K562 (cell line): ENCODE data around the gene FBXO46. TPM values are rescaled to one million over a fixed set of nuclear protein-coding genes. Genes with fewer than 3 reads are reported as not detected.

Experiments used
- FOXM1 ChIP-seq, 2 experiments: fragments of 450-650 bp in 1 of 2; sonication (generic) in 1 of 2; formaldehyde crosslinking in 1 of 2; IDR thresholded peaks; 2 replicates each; pipeline versions ENCODE4 v1.6.1 to v1.9.0; 2017 to 2022; ENCODE audit warnings: low read depth in 2 of 2, mild to moderate bottlenecking in 2 of 2, missing genetic modification reagents in 1 of 2, moderate library complexity in 1 of 2
- MCM3 ChIP-seq: fragments of 450-650 bp; IDR thresholded peaks from 2 replicates; pipeline ENCODE4 v1.6.1; 2016
- POU5F1 ChIP-seq: fragments of 150-350 bp; IDR thresholded peaks from 2 replicates; pipeline ENCODE4 v1.6.1; 2014; ENCODE audit warnings: borderline replicate concordance, low read length, low read depth, mild to moderate bottlenecking; ENCODE audit not compliant: partially characterized antibody
- RAD21 ChIP-seq, 2 experiments: fragments of 250-450 bp in 1 of 2; fragments of 450-650 bp in 1 of 2; sonication (Bioruptor Pico) in 1 of 2; formaldehyde crosslinking in 1 of 2; IDR thresholded peaks in 1 of 2; conservative IDR thresholded peaks in 1 of 2; 2 replicates each; pipeline versions ENCODE4 v1.4.0 to v1.8.0; 2020 to 2022; ENCODE audit warnings: mild to moderate bottlenecking in 2 of 2, moderate library complexity in 1 of 2
- SREBF2 ChIP-seq: sonication (generic); formaldehyde crosslinking; IDR thresholded peaks from 2 replicates; pipeline ENCODE4 v1.4.0; 2020; ENCODE audit warnings: mild to moderate bottlenecking, missing genetic modification reagents
- STAT5A ChIP-seq: IDR thresholded peaks from 2 replicates; pipeline ENCODE4 v1.6.1; 2012; ENCODE audit warnings: low read length, inconsistent platforms, borderline replicate concordance
- TEAD4 ChIP-seq, 2 experiments: sonication (generic) in 1 of 2; formaldehyde crosslinking in 1 of 2; IDR thresholded peaks; 2 replicates each; pipeline versions ENCODE4 v1.6.1 to v1.8.0; 2012 to 2022; ENCODE audit warnings: borderline replicate concordance in 1 of 2, inconsistent platforms in 1 of 2, low read length in 1 of 2, mild to moderate bottlenecking in 1 of 2, missing genetic modification reagents in 1 of 2
- ZNF57 ChIP-seq: fragments of 450-650 bp; formaldehyde crosslinking; IDR thresholded peaks from 2 replicates; pipeline ENCODE4 v1.4.0; 2020; ENCODE audit warnings: mild to moderate bottlenecking, moderate library complexity
- polyA plus RNA-seq, 8 experiments: library from polyadenylated mRNA; depleted of rRNA in 4 of 8; stranded (reverse) in 5 of 8; unstranded in 3 of 8; fragments of >200 nt; fragmentation: Nextera tagmentation in 2 of 8; fragmentation: Illumina TruSeq in 1 of 8; extraction: Ambion mirVana in 2 of 8; extraction: Trizol in 1 of 8; gene quantifications; 2 replicates each; pipeline versions ENCODE4 v1.2.1 to v1.2.3, GENCODE V29; 2011 to 2014; ENCODE audit warnings: inconsistent platforms in 1 of 8, missing spikeins in 1 of 8
- total RNA-seq, 7 experiments: library from RNA; depleted of rRNA in 6 of 7; stranded (reverse); fragments of >200 nt in 6 of 7; fragmentation: Illumina TruSeq in 2 of 7; extraction: Trizol in 2 of 7; gene quantifications; 2 replicates each; pipeline versions ENCODE4 v1.2.1 to v1.2.3, GENCODE V29; 2011 to 2021; ENCODE audit warnings: low replicate concordance in 1 of 7
- TF ChIP-seq, protein P1 (sequence below): IDR thresholded peaks from 2 replicates; pipeline ENCODE4 v1.6.1; 2011; ENCODE audit warnings: borderline replicate concordance, low read depth, mild to moderate bottlenecking, moderate library complexity, low read length; ENCODE audit not compliant: insufficient read depth, poor library complexity, severe bottlenecking
- TF ChIP-seq, protein P2 (sequence below): fragments of 250-450 bp; sonication (Bioruptor Pico); IDR thresholded peaks from 2 replicates; pipeline ENCODE4 v1.6.1; 2021; ENCODE audit warnings: mild to moderate bottlenecking
- TF ChIP-seq, protein P3 (sequence below): fragments of 250-450 bp; sonication (Bioruptor Pico); IDR thresholded peaks from 2 replicates; pipeline ENCODE4 v1.5.0; 2020; ENCODE audit warnings: mild to moderate bottlenecking, borderline replicate concordance
- TF ChIP-seq, protein P4 (sequence below): fragments of 250-450 bp; sonication (Bioruptor Pico); IDR thresholded peaks from 2 replicates; pipeline ENCODE4 v1.9.0; 2021; ENCODE audit warnings: mild to moderate bottlenecking
- TF ChIP-seq, protein P5 (sequence below): fragments of 250-450 bp; sonication (Bioruptor Pico); IDR thresholded peaks from 2 replicates; pipeline ENCODE4 v1.8.0; 2021; ENCODE audit warnings: moderate library complexity, mild to moderate bottlenecking, inconsistent platforms
- TF ChIP-seq, protein P6 (sequence below): fragments of 450-650 bp; IDR thresholded peaks from 2 replicates; pipeline ENCODE4 v1.6.1; 2016; ENCODE audit warnings: antibody characterized with exemption
- TF ChIP-seq, protein P7 (sequence below): IDR thresholded peaks from 2 replicates; pipeline ENCODE4 v1.6.1; 2012; ENCODE audit warnings: low read depth, low read length, improper control_type of control experiment, borderline replicate concordance

Gene FBXO46
- total and polyA plus RNA-seq, 9 of the 15 experiments (the other 6 are each of a cell fraction or from before 2014, with no cell fraction given) = 1.5 to 36.1 (median 7.3) TPM

DNA sequence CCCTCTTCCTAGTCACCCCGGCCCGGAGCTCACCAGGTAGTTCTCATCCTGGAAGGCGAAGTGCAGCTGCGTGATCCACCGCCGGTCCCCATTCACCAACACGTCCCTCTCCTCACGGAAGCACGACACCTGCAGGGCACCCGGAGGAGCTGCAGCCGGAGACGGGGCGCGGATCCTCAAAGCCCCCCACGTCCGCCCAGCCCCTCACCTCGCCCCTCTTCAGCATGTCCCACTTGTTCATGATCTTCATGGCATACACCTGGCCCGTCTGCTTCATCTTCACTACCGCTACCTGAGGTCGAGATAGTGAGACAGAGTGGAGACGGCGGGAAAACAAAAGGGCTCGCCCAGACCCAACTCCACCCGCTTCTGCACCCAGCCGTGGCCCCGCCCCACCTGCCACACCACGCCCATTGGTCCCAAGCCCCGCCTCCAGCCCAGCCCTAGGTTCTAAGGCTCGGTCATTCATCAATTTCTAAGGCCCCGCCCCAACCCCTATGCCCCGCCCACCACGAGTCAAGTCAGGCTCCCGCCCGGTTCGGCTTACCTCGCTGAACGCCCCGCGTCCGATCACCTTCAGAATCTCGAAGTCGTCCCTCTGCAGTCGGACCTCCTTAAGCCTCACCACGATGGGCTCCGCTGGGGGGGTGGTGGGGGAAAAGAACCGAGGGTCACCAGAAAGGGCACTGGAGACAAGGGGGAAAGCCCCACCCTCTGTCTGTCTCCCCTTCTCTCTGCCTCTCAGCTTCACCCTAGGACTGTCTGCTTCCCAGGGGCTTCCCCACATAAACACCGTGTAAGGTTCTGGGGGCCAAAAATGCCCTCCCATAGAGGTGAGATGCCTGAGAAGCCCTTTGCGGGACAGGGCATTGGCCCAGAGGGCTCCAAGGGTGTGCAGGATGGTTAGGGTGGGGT is 48.8 kb upstream of the FBXO46 start (continued):
- TF ChIP-seq, protein P1, sequence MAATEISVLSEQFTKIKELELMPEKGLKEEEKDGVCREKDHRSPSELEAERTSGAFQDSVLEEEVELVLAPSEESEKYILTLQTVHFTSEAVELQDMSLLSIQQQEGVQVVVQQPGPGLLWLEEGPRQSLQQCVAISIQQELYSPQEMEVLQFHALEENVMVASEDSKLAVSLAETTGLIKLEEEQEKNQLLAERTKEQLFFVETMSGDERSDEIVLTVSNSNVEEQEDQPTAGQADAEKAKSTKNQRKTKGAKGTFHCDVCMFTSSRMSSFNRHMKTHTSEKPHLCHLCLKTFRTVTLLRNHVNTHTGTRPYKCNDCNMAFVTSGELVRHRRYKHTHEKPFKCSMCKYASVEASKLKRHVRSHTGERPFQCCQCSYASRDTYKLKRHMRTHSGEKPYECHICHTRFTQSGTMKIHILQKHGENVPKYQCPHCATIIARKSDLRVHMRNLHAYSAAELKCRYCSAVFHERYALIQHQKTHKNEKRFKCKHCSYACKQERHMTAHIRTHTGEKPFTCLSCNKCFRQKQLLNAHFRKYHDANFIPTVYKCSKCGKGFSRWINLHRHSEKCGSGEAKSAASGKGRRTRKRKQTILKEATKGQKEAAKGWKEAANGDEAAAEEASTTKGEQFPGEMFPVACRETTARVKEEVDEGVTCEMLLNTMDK = peak; percentile 82
- TF ChIP-seq, protein P2, sequence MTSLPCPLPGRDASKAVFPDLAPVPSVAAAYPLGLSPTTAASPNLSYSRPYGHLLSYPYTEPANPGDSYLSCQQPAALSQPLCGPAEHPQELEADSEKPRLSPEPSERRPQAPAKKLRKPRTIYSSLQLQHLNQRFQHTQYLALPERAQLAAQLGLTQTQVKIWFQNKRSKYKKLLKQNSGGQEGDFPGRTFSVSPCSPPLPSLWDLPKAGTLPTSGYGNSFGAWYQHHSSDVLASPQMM = no peak
- TF ChIP-seq MCM3 (no peak), STAT5A (no peak), RAD21 (CRISPR knock-in tag; conservative IDR thresholded peaks at IDR 0.05 in 1 of 2, IDR thresholded peaks at IDR 0.05 in 1 of 2) (peak; percentile 50 to 56), TEAD4 (IDR thresholded peaks at IDR 0.05; ENCODE audit: low read length) (no peak), TEAD4 (CRISPR knock-in tag; IDR thresholded peaks at IDR 0.05; ENCODE audit: borderline replicate concordance) (no peak), ZNF57 (no peak), POU5F1 (no peak), SREBF2 (CRISPR knock-in tag) (no peak), FOXM1 (IDR thresholded peaks at IDR 0.05; ENCODE audit: low read depth) (no peak), FOXM1 (CRISPR knock-in tag; IDR thresholded peaks at IDR 0.05; ENCODE audit: low read depth) (no peak)
- TF ChIP-seq, protein P3, sequence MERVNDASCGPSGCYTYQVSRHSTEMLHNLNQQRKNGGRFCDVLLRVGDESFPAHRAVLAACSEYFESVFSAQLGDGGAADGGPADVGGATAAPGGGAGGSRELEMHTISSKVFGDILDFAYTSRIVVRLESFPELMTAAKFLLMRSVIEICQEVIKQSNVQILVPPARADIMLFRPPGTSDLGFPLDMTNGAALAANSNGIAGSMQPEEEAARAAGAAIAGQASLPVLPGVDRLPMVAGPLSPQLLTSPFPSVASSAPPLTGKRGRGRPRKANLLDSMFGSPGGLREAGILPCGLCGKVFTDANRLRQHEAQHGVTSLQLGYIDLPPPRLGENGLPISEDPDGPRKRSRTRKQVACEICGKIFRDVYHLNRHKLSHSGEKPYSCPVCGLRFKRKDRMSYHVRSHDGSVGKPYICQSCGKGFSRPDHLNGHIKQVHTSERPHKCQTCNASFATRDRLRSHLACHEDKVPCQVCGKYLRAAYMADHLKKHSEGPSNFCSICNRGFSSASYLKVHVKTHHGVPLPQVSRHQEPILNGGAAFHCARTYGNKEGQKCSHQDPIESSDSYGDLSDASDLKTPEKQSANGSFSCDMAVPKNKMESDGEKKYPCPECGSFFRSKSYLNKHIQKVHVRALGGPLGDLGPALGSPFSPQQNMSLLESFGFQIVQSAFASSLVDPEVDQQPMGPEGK = no peak
- TF ChIP-seq, protein P4, sequence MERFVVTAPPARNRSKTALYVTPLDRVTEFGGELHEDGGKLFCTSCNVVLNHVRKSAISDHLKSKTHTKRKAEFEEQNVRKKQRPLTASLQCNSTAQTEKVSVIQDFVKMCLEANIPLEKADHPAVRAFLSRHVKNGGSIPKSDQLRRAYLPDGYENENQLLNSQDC = no peak
- TF ChIP-seq, protein P5, sequence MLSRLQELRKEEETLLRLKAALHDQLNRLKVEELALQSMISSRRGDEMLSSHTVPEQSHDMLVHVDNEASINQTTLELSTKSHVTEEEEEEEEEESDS (CRISPR knock-in tag) = no peak
- TF ChIP-seq, protein P6, sequence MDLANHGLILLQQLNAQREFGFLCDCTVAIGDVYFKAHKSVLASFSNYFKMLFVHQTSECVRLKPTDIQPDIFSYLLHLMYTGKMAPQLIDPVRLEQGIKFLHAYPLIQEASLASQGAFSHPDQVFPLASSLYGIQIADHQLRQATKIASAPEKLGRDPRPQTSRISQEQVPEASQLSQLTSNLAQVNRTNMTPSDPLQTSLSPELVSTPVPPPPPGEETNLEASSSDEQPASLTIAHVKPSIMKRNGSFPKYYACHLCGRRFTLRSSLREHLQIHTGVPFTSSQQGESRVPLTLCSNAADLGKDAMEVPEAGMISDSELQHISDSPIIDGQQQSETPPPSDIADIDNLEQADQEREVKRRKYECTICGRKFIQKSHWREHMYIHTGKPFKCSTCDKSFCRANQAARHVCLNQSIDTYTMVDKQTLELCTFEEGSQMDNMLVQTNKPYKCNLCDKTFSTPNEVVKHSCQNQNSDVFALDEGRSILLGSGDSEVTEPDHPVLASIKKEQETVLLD = peak; percentile 83
- TF ChIP-seq, protein P7, sequence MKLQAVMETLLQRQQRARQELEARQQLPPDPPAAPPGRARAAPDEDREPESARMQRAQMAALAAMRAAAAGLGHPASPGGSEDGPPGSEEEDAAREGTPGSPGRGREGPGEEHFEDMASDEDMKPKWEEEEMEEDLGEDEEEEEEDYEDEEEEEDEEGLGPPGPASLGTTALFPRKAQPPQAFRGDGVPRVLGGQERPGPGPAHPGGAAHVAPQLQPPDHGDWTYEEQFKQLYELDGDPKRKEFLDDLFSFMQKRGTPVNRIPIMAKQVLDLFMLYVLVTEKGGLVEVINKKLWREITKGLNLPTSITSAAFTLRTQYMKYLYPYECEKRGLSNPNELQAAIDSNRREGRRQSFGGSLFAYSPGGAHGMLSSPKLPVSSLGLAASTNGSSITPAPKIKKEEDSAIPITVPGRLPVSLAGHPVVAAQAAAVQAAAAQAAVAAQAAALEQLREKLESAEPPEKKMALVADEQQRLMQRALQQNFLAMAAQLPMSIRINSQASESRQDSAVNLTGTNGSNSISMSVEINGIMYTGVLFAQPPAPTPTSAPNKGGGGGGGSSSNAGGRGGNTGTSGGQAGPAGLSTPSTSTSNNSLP = no peak
